ENCODE results near the gene DGCR2. TPM values are rescaled to one million over a fixed set of nuclear protein-coding genes. Genes with fewer than 3 reads are reported as not detected.
"Not testable (repeated sequence)": the region's sequence is repeated elsewhere in the genome, so short reads cannot be mapped to it uniquely, and the experiment has no call there.

Gene DGCR2
- total and polyA plus RNA-seq, 9 donors = 23.9 to 71.9 (median 59.1) TPM

DNA sequence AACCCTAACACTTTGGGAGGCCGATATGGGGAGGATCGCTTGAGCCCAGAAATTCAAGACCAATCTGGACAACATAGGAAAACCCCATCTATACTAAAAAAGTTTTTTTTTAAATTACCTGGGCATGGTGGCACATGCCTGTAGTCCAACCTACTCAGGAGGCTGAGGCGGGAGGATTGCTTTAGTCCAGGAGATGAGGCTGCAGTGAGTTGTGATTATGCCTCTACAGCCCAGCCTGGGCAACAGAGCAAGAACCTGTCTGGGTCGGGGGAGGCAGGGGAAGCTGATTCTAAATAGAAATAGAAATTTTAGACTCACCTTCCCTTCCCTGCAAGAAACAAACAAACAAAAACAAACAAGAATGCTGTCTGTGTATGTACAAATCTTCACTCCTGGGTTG, 133.3 kb downstream of the DGCR2 start:
- TF ChIP-seq, protein P1, sequence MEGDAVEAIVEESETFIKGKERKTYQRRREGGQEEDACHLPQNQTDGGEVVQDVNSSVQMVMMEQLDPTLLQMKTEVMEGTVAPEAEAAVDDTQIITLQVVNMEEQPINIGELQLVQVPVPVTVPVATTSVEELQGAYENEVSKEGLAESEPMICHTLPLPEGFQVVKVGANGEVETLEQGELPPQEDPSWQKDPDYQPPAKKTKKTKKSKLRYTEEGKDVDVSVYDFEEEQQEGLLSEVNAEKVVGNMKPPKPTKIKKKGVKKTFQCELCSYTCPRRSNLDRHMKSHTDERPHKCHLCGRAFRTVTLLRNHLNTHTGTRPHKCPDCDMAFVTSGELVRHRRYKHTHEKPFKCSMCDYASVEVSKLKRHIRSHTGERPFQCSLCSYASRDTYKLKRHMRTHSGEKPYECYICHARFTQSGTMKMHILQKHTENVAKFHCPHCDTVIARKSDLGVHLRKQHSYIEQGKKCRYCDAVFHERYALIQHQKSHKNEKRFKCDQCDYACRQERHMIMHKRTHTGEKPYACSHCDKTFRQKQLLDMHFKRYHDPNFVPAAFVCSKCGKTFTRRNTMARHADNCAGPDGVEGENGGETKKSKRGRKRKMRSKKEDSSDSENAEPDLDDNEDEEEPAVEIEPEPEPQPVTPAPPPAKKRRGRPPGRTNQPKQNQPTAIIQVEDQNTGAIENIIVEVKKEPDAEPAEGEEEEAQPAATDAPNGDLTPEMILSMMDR (IDR thresholded peaks at IDR 0.05) = no peak
- TF ChIP-seq EP300 (IDR thresholded peaks at IDR 0.05) = no peak
- no peak for TF ChIP-seq POLR2A (IDR thresholded peaks at IDR 0.05)
- no peaks in the 10 kb centered on the region for H3K9me3 ChIP-seq
- WGBS, 3 donors = 87 to 95% (median 93%) methylated on average over 4 of the region's 4 CpGs
- DNase-seq = no peak
- H3K36me3 ChIP-seq = no peaks in the 10 kb centered on the region
- H3K4me3 ChIP-seq = no peak overlapping the region
- no peaks in the 10 kb centered on the region for H3K4me1 ChIP-seq (ENCODE audit: insufficient read depth)
- H3K27me3 ChIP-seq = no peaks in the 10 kb centered on the region
- no peak overlapping the region for H3K27ac ChIP-seq
- intact Hi-C loops (cut with DNase I) = no loop called here

DNA sequence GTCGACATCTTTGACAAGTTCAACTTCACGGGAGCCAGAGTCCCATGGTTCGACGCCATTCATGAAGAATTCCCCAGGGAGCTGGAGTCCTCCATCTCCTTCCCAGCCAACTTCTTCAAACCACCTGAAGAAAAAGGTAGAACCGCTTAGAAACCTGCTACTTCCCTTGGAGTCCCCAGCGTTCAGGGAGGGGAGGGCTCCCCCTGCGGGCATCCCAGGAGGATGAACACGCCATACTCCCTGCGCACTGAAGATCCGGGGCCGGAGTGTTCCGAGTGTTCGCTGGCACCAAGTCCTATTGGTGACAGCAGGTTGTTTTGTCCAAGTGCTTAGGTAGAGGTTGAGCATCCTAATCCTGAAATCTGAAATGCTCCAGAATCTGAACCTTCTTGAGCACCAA, 134.4 kb downstream of the DGCR2 start:
- H3K9me3 ChIP-seq = no peaks in the 10 kb centered on the region
- TF ChIP-seq POLR2A (IDR thresholded peaks at IDR 0.05) (no peak), EP300 (IDR thresholded peaks at IDR 0.05) (no peak)
- TF ChIP-seq, protein P1 (IDR thresholded peaks at IDR 0.05) = no peak
- no peaks in the 10 kb centered on the region for H3K4me1 ChIP-seq (ENCODE audit: insufficient read depth)
- H3K27me3 ChIP-seq = no peaks in the 10 kb centered on the region
- H3K36me3 ChIP-seq = no peaks in the 10 kb centered on the region
- H3K4me3 ChIP-seq = no peak overlapping the region
- 29 to 37% (median 32%) methylated on average over 13 of the region's 13 CpGs for WGBS, 3 donors
- intact Hi-C loops (cut with DNase I) = no loop called here
- H3K27ac ChIP-seq = no peak overlapping the region
- no peak for DNase-seq

DNA sequence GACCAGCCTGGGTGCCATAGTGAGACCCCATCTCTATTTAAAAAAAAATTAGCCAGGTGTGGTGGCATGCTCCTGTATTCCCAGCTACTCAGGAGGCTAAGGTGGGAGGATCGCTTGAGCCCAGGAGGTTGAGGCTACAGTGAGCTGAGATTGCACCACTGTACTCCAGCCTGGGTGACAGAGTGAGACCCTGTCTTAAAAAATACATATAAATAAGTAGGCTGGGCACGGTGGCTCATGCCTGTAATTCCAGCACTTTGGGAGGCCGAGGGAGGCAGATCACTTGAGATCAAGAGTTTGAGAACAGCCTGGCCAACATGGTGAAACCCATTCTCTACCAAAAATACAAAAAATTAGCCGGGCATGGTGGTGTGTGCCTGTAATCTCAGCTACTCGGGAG, 135.1 kb downstream of the DGCR2 start:
- 64 to 78% (median 65%) methylated on average over 5 of the region's 5 CpGs for WGBS, 3 donors
- H3K36me3 ChIP-seq; H3K27me3 ChIP-seq; H3K4me3 ChIP-seq; H3K27ac ChIP-seq; intact Hi-C loops (cut with DNase I); H3K9me3 ChIP-seq; H3K4me1 ChIP-seq (ENCODE audit: insufficient read depth); DNase-seq: not testable (repeated sequence)

Small RNAs within 50 kb of the gene (small RNA-seq; reads per million reads assigned to genes)
- not detected for gene RF00019

Other genes starting within 250 kb of the DGCR2 start
- gene DGCR6, start 216.1 kb downstream of the DGCR2 start, total RNA-seq = 1 to 10 TPM in 3 of 7 donors, under 1 TPM in 4; 0.35 to 4.9 (median 0.92) TPM
- gene DGCR6, start 216.1 kb downstream of the DGCR2 start, polyA plus RNA-seq = under 1 TPM; 0.28 to 0.37 TPM
- 1 to 10 TPM in 3 of 7 donors, under 1 TPM in 3, not detected in 1; 0.33 to 3.8 (median 0.97) TPM for gene PRODH, start 186.1 kb downstream of the DGCR2 start, total RNA-seq
- gene PRODH, start 186.1 kb downstream of the DGCR2 start, polyA plus RNA-seq = under 1 TPM; 0.27 to 0.69 TPM
- not detected for gene TSSK2, start 8.9 kb upstream of the DGCR2 start, total RNA-seq
- gene TSSK2, start 8.9 kb upstream of the DGCR2 start, polyA plus RNA-seq = under 1 TPM in 1 of 2 donors, not detected in 1; 0.05 TPM
- gene ESS2, start 22.2 kb upstream of the DGCR2 start, total RNA-seq = 10 to 100 TPM; 12.8 to 20.2 (median 14.0) TPM
- 10 to 100 TPM in 1 of 2 donors, 1 to 10 TPM in 1; 4.4 to 18.5 TPM for gene ESS2, start 22.2 kb upstream of the DGCR2 start, polyA plus RNA-seq
- not detected for gene GSC2, start 27.9 kb upstream of the DGCR2 start, total RNA-seq
- not detected for gene GSC2, start 27.9 kb upstream of the DGCR2 start, polyA plus RNA-seq
- 10 to 100 TPM; 36.0 to 90.7 (median 76.4) TPM for gene SLC25A1, start 56.3 kb upstream of the DGCR2 start, total RNA-seq
- 10 to 100 TPM; 15.8 to 42.6 TPM for gene SLC25A1, start 56.3 kb upstream of the DGCR2 start, polyA plus RNA-seq
- 1 to 10 TPM; 2.8 to 8.9 (median 5.2) TPM for gene CLTCL1, start 169.3 kb upstream of the DGCR2 start, total RNA-seq
- gene CLTCL1, start 169.3 kb upstream of the DGCR2 start, polyA plus RNA-seq = 10 to 100 TPM in 1 of 2 donors, 1 to 10 TPM in 1; 3.9 to 10.7 TPM